GM12864 (cell line): Measurements from ENCODE around the gene LTA4H.

Experiments used
- DNase-seq: peaks from one replicate; pipeline ENCODE4 v3.0.0-alpha.2; 2011; ENCODE audit warnings: low read depth
- H3K4me3 ChIP-seq: 2 replicates; pipeline ENCODE4 v1.5.1; 2011; ENCODE audit warnings: mild to moderate bottlenecking, low read depth, low read length, control low read depth
- CTCF ChIP-seq: IDR thresholded peaks from 2 replicates; pipeline ENCODE4 v1.5.1; 2011; ENCODE audit warnings: low read depth, mild to moderate bottlenecking, moderate library complexity, low read length, control low read depth, inconsistent platforms; ENCODE audit errors: missing control alignments

The LTA4H gene

GRCh38 chr12:96035283-96036236 is at the start of gene LTA4H:
Gene LTA4H, minus strand, starts transcription at chr12:96035587. Its CDS starts 68 bp downstream, at chr12:96035519.
- TF ChIP-seq CTCF = no peak
- peak; percentile 97 for DNase-seq
- H3K4me3 ChIP-seq = peak within 1 kb of the TSS; percentile 97

GRCh38 chr12:96084624-96085023 is 49.2 kb upstream of the LTA4H start:
- no peak for DNase-seq
- no peak for TF ChIP-seq CTCF
- no peak overlapping the region for H3K4me3 ChIP-seq

GRCh38 chr12:96083020-96083719 is 47.8 kb upstream of the LTA4H start:
- DNase-seq = no peak
- TF ChIP-seq CTCF = no peak
- H3K4me3 ChIP-seq = no peak overlapping the region

GRCh38 chr12:96081596-96081995 is 46.2 kb upstream of the LTA4H start:
- H3K4me3 ChIP-seq = no peak overlapping the region
- no peak for DNase-seq
- TF ChIP-seq CTCF = no peak

- no peak for DNase-seq
- no peak overlapping the region for H3K4me3 ChIP-seq
- TF ChIP-seq CTCF = no peak
Measured at GRCh38 chr12:96078231-96079135, 43.1 kb upstream of the LTA4H start.

GRCh38 chr12:96077081-96077480 is 41.7 kb upstream of the LTA4H start:
- no peak for DNase-seq
- no peak for TF ChIP-seq CTCF
- no peak overlapping the region for H3K4me3 ChIP-seq
